Amniotic epithelial cell (primary cell): Measurements from ENCODE around the gene KBTBD3.
A peak's percentile ranks its signal among the peaks of the same experiment; 100 is the strongest.

ENCODE experiments used
- DNase-seq: peaks from one replicate; pipeline ENCODE4 v3.0.0-alpha.2; 2010; ENCODE audit warnings: low read depth

Gene KBTBD3

GRCh38 chr11:106076919-106077608, at the start of gene KBTBD3:
Gene KBTBD3 (minus strand): TSS chr11:106077347. CDS start chr11:106059097, 18,250 bp downstream.
- peak; percentile 99 for DNase-seq

- no peak for DNase-seq
These were observed 44.6 kb upstream of the KBTBD3 start for GRCh38 chr11:106121570-106122320.

- no peak for DNase-seq
These were observed 28.8 kb upstream of the KBTBD3 start for GRCh38 chr11:106105986-106106385.

- DNase-seq, result peak; percentile 49
These were observed 24.7 kb upstream of the KBTBD3 start for GRCh38 chr11:106101819-106102218.

- DNase-seq, result no peak
These were observed 24.2 kb upstream of the KBTBD3 start for GRCh38 chr11:106101370-106101769.

GRCh38 chr11:106098893-106099553, 21.9 kb upstream of the KBTBD3 start:
- no peak for DNase-seq

- DNase-seq, result no peak
These were observed 15.3 kb upstream of the KBTBD3 start for GRCh38 chr11:106092446-106092845.

GRCh38 chr11:106091480-106092123, 14.5 kb upstream of the KBTBD3 start:
- DNase-seq, result peak; percentile 83

- DNase-seq, result peak; percentile 96
These were observed 11.7 kb upstream of the KBTBD3 start for GRCh38 chr11:106088896-106089295.

- DNase-seq, result peak; percentile 66
These were observed 10.8 kb upstream of the KBTBD3 start for GRCh38 chr11:106087815-106088435.

- DNase-seq, result no peak
These were observed 9.7 kb upstream of the KBTBD3 start for GRCh38 chr11:106086850-106087249.

GRCh38 chr11:106086135-106086534, 9.0 kb upstream of the KBTBD3 start:
- DNase-seq, result peak; percentile 20

- peak; percentile 29 for DNase-seq
These were observed 4.9 kb upstream of the KBTBD3 start for GRCh38 chr11:106082096-106082495.

GRCh38 chr11:106077609-106078455, 685 bp upstream of the KBTBD3 start, which contains the start of gene AASDHPPT:
Gene AASDHPPT (plus strand): TSS chr11:106077662. CDS start chr11:106077711, 49 bp downstream.
- DNase-seq, result peak; percentile 34

- no peak for DNase-seq
These were observed 802 bp downstream of the KBTBD3 start for GRCh38 chr11:106076171-106076918.

- DNase-seq, result no peak
These were observed 4.3 kb downstream of the KBTBD3 start for GRCh38 chr11:106072804-106073203.

- peak; percentile 46 for DNase-seq
These were observed 6.5 kb downstream of the KBTBD3 start for GRCh38 chr11:106070606-106071005.

GRCh38 chr11:106063009-106063408, 14.1 kb downstream of the KBTBD3 start:
- DNase-seq, result no peak

GRCh38 chr11:106061954-106062949, 14.9 kb downstream of the KBTBD3 start:
- no peak for DNase-seq
